Osteocyte (in vitro differentiated cells): ENCODE results near the gene GATA2. TPM values are rescaled to one million over a fixed set of nuclear protein-coding genes. Genes with fewer than 3 reads are reported as not detected.

Experiments
- DNase-seq: peaks from one replicate; pipeline ENCODE4 v3.0.0; 2021; ENCODE audit warnings: mixed read lengths; ENCODE audit not compliant: unreplicated experiment; ENCODE audit errors: extremely low spot score
- H3K27ac Mint-ChIP-seq: one replicate; pipeline ENCODE4 v1.8.0; 2021; ENCODE audit warnings: mild to moderate bottlenecking, mixed read lengths; ENCODE audit not compliant: unreplicated experiment
- H3K27me3 Mint-ChIP-seq: one replicate; pipeline ENCODE4 v1.8.0; 2021; ENCODE audit warnings: mixed read lengths; ENCODE audit not compliant: unreplicated experiment
- H3K36me3 Mint-ChIP-seq: one replicate; pipeline ENCODE4 v1.8.0; 2021; ENCODE audit warnings: mixed read lengths; ENCODE audit not compliant: unreplicated experiment
- H3K4me1 Mint-ChIP-seq: one replicate; pipeline ENCODE4 v1.8.0; 2021; ENCODE audit warnings: mixed read lengths; ENCODE audit not compliant: unreplicated experiment
- H3K4me3 Mint-ChIP-seq: one replicate; pipeline ENCODE4 v1.8.0; 2021; ENCODE audit warnings: mild to moderate bottlenecking, moderate library complexity, mixed read lengths; ENCODE audit not compliant: unreplicated experiment
- H3K9me3 Mint-ChIP-seq: one replicate; pipeline ENCODE4 v1.8.0; 2021; ENCODE audit warnings: mixed read lengths; ENCODE audit not compliant: unreplicated experiment
- CTCF ChIP-seq: fragments of 200-600 bp; sonication (generic); IDR thresholded peaks from 2 replicates; pipeline ENCODE4 v1.5.0; 2021; ENCODE audit warnings: antibody characterized with exemption, mild to moderate bottlenecking, moderate library complexity
- total RNA-seq: library from RNA; stranded (reverse); gene quantifications from 2 replicates; pipeline ENCODE4 v1.2.1, GENCODE V29; 2021

The GATA2 gene
- total RNA-seq, 1 donor from 2014 or later = 0.67 TPM

- H3K9me3 Mint-ChIP-seq = no peaks in the 10 kb centered on the region
- H3K4me3 Mint-ChIP-seq = no peak overlapping the region
- H3K27ac Mint-ChIP-seq = no peak overlapping the region
- peaks cover 56% of the 10 kb centered on the region for H3K27me3 Mint-ChIP-seq
- no peak for TF ChIP-seq CTCF
- no peaks in the 10 kb centered on the region for H3K36me3 Mint-ChIP-seq
- DNase-seq = no peak
- H3K4me1 Mint-ChIP-seq = no peaks in the 10 kb centered on the region
Observed at GRCh38 chr3:128446821-128447220, 46.2 kb downstream of the GATA2 start.

- TF ChIP-seq CTCF = no peak
- no peak for DNase-seq
- Mint-ChIP-seq H3K27ac (no peak overlapping the region), H3K4me1 (no peaks in the 10 kb centered on the region), H3K36me3 (no peaks in the 10 kb centered on the region), H3K9me3 (no peaks in the 10 kb centered on the region), H3K27me3 (peaks cover 51% of the 10 kb centered on the region), H3K4me3 (no peak overlapping the region)
Observed at GRCh38 chr3:128445357-128445756, 47.6 kb downstream of the GATA2 start.

- Mint-ChIP-seq H3K4me1 (peaks cover 8% of the 10 kb centered on the region), H3K27me3 (peaks cover 54% of the 10 kb centered on the region), H3K36me3 (no peaks in the 10 kb centered on the region), H3K9me3 (no peaks in the 10 kb centered on the region), H3K27ac (no peak overlapping the region), H3K4me3 (no peak overlapping the region)
- no peak for DNase-seq
- TF ChIP-seq CTCF = no peak
Observed at GRCh38 chr3:128443771-128444170, 49.2 kb downstream of the GATA2 start.

GRCh38 chr3:128442949-128443348 is 50.1 kb downstream of the GATA2 start:
- Mint-ChIP-seq H3K27ac (no peak overlapping the region), H3K9me3 (no peaks in the 10 kb centered on the region), H3K36me3 (no peaks in the 10 kb centered on the region), H3K4me3 (no peak overlapping the region), H3K4me1 (peaks cover 8% of the 10 kb centered on the region), H3K27me3 (peaks cover 49% of the 10 kb centered on the region)
- no peak for DNase-seq
- no peak for TF ChIP-seq CTCF

GRCh38 chr3:128442070-128442469 is 50.9 kb downstream of the GATA2 start:
- Mint-ChIP-seq H3K4me1 (peaks cover 8% of the 10 kb centered on the region), H3K36me3 (no peaks in the 10 kb centered on the region), H3K27ac (no peak overlapping the region), H3K4me3 (no peak overlapping the region), H3K9me3 (no peaks in the 10 kb centered on the region), H3K27me3 (peaks cover 52% of the 10 kb centered on the region)
- no peak for TF ChIP-seq CTCF
- DNase-seq = no peak
